IMR-90 (cell line): ENCODE results near the gene ZC3H4. TPM values are rescaled to one million over a fixed set of nuclear protein-coding genes. Genes with fewer than 3 reads are reported as not detected.

ENCODE experiments used
- ATAC-seq: fragments of 200-7000 bp; cut with Tn5 transposase; 2 replicates; pipeline ENCODE4 v1.9.1; 2020; ENCODE audit warnings: low read depth, mild to moderate bottlenecking, moderate library complexity
- BruUV-seq: library from RNA; stranded (reverse); fragments of 400-500 nt; replicated peaks from 2 replicates; lab custom pipeline; 2021; lab: Mats Ljungman, UMichigan
- CTCF ChIA-PET: fragments of 300-600 bp; formaldehyde crosslinking; extraction: SDS; loops from one replicate; lab custom pipeline; 2021; ENCODE audit warnings: antibody characterized with exemption; lab: Yijun Ruan, JAX
- POLR2A ChIA-PET: fragments of 300-600 bp; sonication (Branson Sonifier 250); formaldehyde crosslinking; loops from one replicate; lab custom pipeline; 2022; ENCODE audit warnings: antibody characterized with exemption; ENCODE audit not compliant: unreplicated experiment; lab: Charles Lee
- DNase-seq: peaks from one replicate; pipeline ENCODE4 v3.0.0; 2013
- H2AFZ ChIP-seq: replicated peaks from 2 replicates; pipeline ENCODE3; 2013; ENCODE audit warnings: low read length, mild to moderate bottlenecking; ENCODE audit not compliant: poor library complexity
- H2AK5ac ChIP-seq: 2 replicates; pipeline ENCODE4 v1.6.1; 2013; ENCODE audit warnings: low read depth, low read length, inconsistent platforms
- H2AK9ac ChIP-seq: replicated peaks from 2 replicates; pipeline ENCODE3; 2013; ENCODE audit warnings: mild to moderate bottlenecking, low read depth, low read length, moderate library complexity; ENCODE audit not compliant: poor library complexity
- H2BK120ac ChIP-seq: 2 replicates; pipeline ENCODE4 v1.6.1; 2013; ENCODE audit warnings: low read depth, low read length, inconsistent platforms
- H2BK15ac ChIP-seq: 3 replicates; pipeline ENCODE4 v1.6.1; 2013; ENCODE audit warnings: low read depth, low read length, inconsistent platforms
- H2BK20ac ChIP-seq: 2 replicates; pipeline ENCODE4 v1.6.1; 2013; ENCODE audit warnings: low read depth, mild to moderate bottlenecking, inconsistent platforms, low read length, moderate library complexity
- H2BK5ac ChIP-seq: 2 replicates; pipeline ENCODE4 v1.6.1; 2013; ENCODE audit warnings: mild to moderate bottlenecking, low read depth, low read length, inconsistent platforms; ENCODE audit not compliant: poor library complexity, severe bottlenecking
- H3K14ac ChIP-seq: replicated peaks from 2 replicates; pipeline ENCODE4 v1.6.1; 2013; ENCODE audit warnings: low read depth, low read length, inconsistent platforms
- H3K18ac ChIP-seq: 2 replicates; pipeline ENCODE4 v1.6.1; 2013; ENCODE audit warnings: low read depth, low read length, control low read depth
- H3K23ac ChIP-seq: 2 replicates; pipeline ENCODE4 v1.6.1; 2013; ENCODE audit warnings: low read depth, low read length, inconsistent platforms
- H3K27ac ChIP-seq: 2 replicates; pipeline ENCODE4 v1.5.1; 2013; ENCODE audit warnings: mild to moderate bottlenecking, control low read depth, low read length; ENCODE audit not compliant: insufficient read depth
- H3K27me3 ChIP-seq: 2 replicates; pipeline ENCODE4 v1.6.1; 2013; ENCODE audit warnings: low read length; ENCODE audit not compliant: control insufficient read depth, insufficient read depth
- H3K36me3 ChIP-seq: 2 replicates; pipeline ENCODE4 v1.6.1; 2013; ENCODE audit warnings: low read length, mixed read lengths; ENCODE audit not compliant: control insufficient read depth, insufficient read depth
- H3K4ac ChIP-seq: 2 replicates; pipeline ENCODE4 v1.6.1; 2013; ENCODE audit warnings: low read depth, low read length, inconsistent platforms
- H3K4me1 ChIP-seq: 2 replicates; pipeline ENCODE4 v1.6.1; 2013; ENCODE audit warnings: low read length, mixed read lengths; ENCODE audit not compliant: control insufficient read depth, insufficient read depth
- H3K4me2 ChIP-seq: 2 replicates; pipeline ENCODE4 v1.6.1; 2013; ENCODE audit warnings: low read depth, mild to moderate bottlenecking, control low read depth, low read length, moderate library complexity
- H3K4me3 ChIP-seq: 2 replicates; pipeline ENCODE4 v1.5.1; 2013; ENCODE audit warnings: low read depth, mild to moderate bottlenecking, control low read depth, low read length, moderate library complexity; ENCODE audit not compliant: insufficient read depth
- H3K56ac ChIP-seq: 2 replicates; pipeline ENCODE4 v1.6.1; 2013; ENCODE audit warnings: low read length, inconsistent platforms; ENCODE audit not compliant: insufficient read depth; ENCODE audit errors: extremely low read depth
- H3K79me1 ChIP-seq, 2 experiments: 2 replicates each; pipeline ENCODE4 v1.6.1; 2013; ENCODE audit warnings: low read length in 2 of 2, inconsistent platforms in 1 of 2, low read depth in 1 of 2
- H3K9ac ChIP-seq: 2 replicates; pipeline ENCODE4 v1.6.1; 2013; ENCODE audit warnings: low read depth, low read length, control low read depth
- H3K9me1 ChIP-seq: 2 replicates; pipeline ENCODE4 v1.6.1; 2013; ENCODE audit warnings: low read length, inconsistent platforms; ENCODE audit not compliant: insufficient read depth
- H3K9me3 ChIP-seq: 2 replicates; pipeline ENCODE4 v1.6.1; 2013; ENCODE audit warnings: low read length; ENCODE audit not compliant: control insufficient read depth, insufficient read depth
- H4K20me1 ChIP-seq: 2 replicates; pipeline ENCODE4 v1.6.1; 2013; ENCODE audit warnings: low read length, inconsistent platforms; ENCODE audit not compliant: insufficient read depth
- H4K5ac ChIP-seq: 2 replicates; pipeline ENCODE4 v1.6.1; 2013; ENCODE audit warnings: mild to moderate bottlenecking, low read depth, low read length, control low read depth
- H4K8ac ChIP-seq, 2 experiments: 2 replicates each; pipeline ENCODE4 v1.6.1; 2013; ENCODE audit warnings: low read depth in 2 of 2, low read length in 2 of 2, control low read depth in 1 of 2, inconsistent platforms in 1 of 2
- H4K91ac ChIP-seq: 2 replicates; pipeline ENCODE4 v1.6.1; 2013; ENCODE audit warnings: low read depth, low read length, inconsistent platforms; ENCODE audit not compliant: insufficient read depth
- CHD1 ChIP-seq: IDR thresholded peaks from 2 replicates; pipeline ENCODE4 v1.6.1; 2012; ENCODE audit warnings: low read depth, low read length, improper control_type of control experiment
- CTCF ChIP-seq: conservative IDR thresholded peaks from 2 replicates; pipeline ENCODE4 v1.5.1; 2012; ENCODE audit warnings: mild to moderate bottlenecking, low read depth, low read length, improper control_type of control experiment
- ELK1 ChIP-seq: fragments of 150-350 bp; IDR thresholded peaks from 2 replicates; pipeline ENCODE4 v1.6.1; 2016; ENCODE audit warnings: low read depth, mild to moderate bottlenecking, low read length, moderate library complexity, borderline replicate concordance
- FOS ChIP-seq: fragments of 150-350 bp; IDR thresholded peaks from 2 replicates; pipeline ENCODE4 v1.6.1; 2016; ENCODE audit warnings: low read depth, low read length
- MAFK ChIP-seq: IDR thresholded peaks from 2 replicates; pipeline ENCODE4 v1.6.1; 2012; ENCODE audit warnings: low read depth, low read length, improper control_type of control experiment
- MAZ ChIP-seq: IDR thresholded peaks from 2 replicates; pipeline ENCODE4 v1.6.1; 2012; ENCODE audit warnings: low read depth, mild to moderate bottlenecking, low read length, improper control_type of control experiment, moderate library complexity, borderline replicate concordance
- NFE2L2 ChIP-seq: fragments of 150-350 bp; IDR thresholded peaks from 2 replicates; pipeline ENCODE4 v1.6.1; 2016; ENCODE audit warnings: low read depth, mild to moderate bottlenecking, low read length
- POLR2A ChIP-seq: IDR thresholded peaks from 2 replicates; pipeline ENCODE4 v1.6.1; 2012; ENCODE audit warnings: mild to moderate bottlenecking, low read depth, low read length
- RCOR1 ChIP-seq: IDR thresholded peaks from 2 replicates; pipeline ENCODE4 v1.6.1; 2012; ENCODE audit warnings: mild to moderate bottlenecking, low read length, improper control_type of control experiment; ENCODE audit not compliant: insufficient replicate concordance
- WGBS, 2 experiments: methylation state at CpG; one replicate each; pipeline versions ENCODE4 v1.1.5 to v1.1.7; 2013; ENCODE audit warnings: missing lambda C conversion rate in 2 of 2; ENCODE audit not compliant: insufficient read length in 1 of 2; ENCODE audit errors: extremely low coverage in 2 of 2; 5-methylcytosine and 5-hydroxymethylcytosine counted together
- dilution Hi-C: fragments of 300-500 bp; cut with HindIII; formaldehyde crosslinking; loops from one replicate; pipeline ENCODE4 v1.14.3; 2018; ENCODE audit warnings: low sequenced_read_pairs; ENCODE audit not compliant: unreplicated experiment
- in situ Hi-C: fragments of 300-500 bp; cut with MboI; formaldehyde crosslinking; loops from 3 replicates; pipeline ENCODE4 v1.14.3; 2019; ENCODE audit warnings: low sequenced_read_pairs, inconsistent platforms, mixed read lengths
- intact Hi-C: fragments of 100-400 bp; cut with micrococcal nuclease; formaldehyde crosslinking; loops from 2 replicates; pipeline ENCODE4 v1.10.0; 2022
- polyA plus RNA-seq, 3 experiments: library from polyadenylated mRNA; depleted of rRNA; stranded (reverse); fragments of >200 nt; gene quantifications; 2 replicates each; pipeline ENCODE4 v1.2.3, GENCODE V29; 2012; ENCODE audit warnings: low replicate concordance in 1 of 3
- total RNA-seq: library from RNA; depleted of rRNA; stranded (reverse); fragments of >200 nt; gene quantifications from 2 replicates; pipeline ENCODE4 v1.2.3, GENCODE V29; 2012

The ZC3H4 gene
- total and polyA plus RNA-seq, 2 of the 4 experiments (the other 2 are of a cell fraction): 3.9 to 8.9 TPM

- Histone ChIP-seq H3K27ac (no peak overlapping the region), H2BK120ac (no peak overlapping the region), H3K56ac (no peak overlapping the region), H3K27me3 (peaks cover 46% of the 10 kb centered on the region), H2BK15ac (no peak overlapping the region), H3K4me1 (peaks cover 3% of the 10 kb centered on the region; the same call in 1 of the 2 replicates), H3K9me3 (no peaks in the 10 kb centered on the region), H3K14ac (no peak overlapping the region), H3K18ac (no peak overlapping the region), H2BK5ac (no peak overlapping the region), H3K4ac (no peak overlapping the region), H4K20me1 (peaks cover 6% of the 10 kb centered on the region; the same call in 1 of the 2 replicates), H2AK9ac (no peak overlapping the region), H4K91ac (no peak overlapping the region), H3K4me2 (no peak overlapping the region), H2BK20ac (no peak overlapping the region), H3K36me3 (no peaks in the 10 kb centered on the region), H4K8ac (no peak overlapping the region), H3K79me1 (no peaks in the 10 kb centered on the region), H2AFZ (no peak overlapping the region), H3K23ac (no peak overlapping the region), H4K5ac (no peak overlapping the region), H3K9me1 (no peaks in the 10 kb centered on the region), H2AK5ac (no peak overlapping the region), H3K9ac (no peak overlapping the region), H3K4me3 (no peak overlapping the region)
- ATAC-seq (no peak), DNase-seq (no peak)
- ChIA-PET CTCF (interaction anchor here (0.9 kb wide), 1 partner anchor 218 kb away, joined by 3 read pairs; no protein-coding TSS in a partner anchor), POLR2A (no interaction called here)
- in situ Hi-C loops (no loop called here), intact Hi-C loops (no loop called here), dilution Hi-C loops (no loop called here)
- WGBS, 2 experiments: 60% methylated on average over 1 of the region's 2 CpGs; no CpG with 5 or more reads in 1 of the 2 experiments
- TF ChIP-seq CHD1 (no peak), MAFK (no peak), FOS (no peak), CTCF (no peak), RCOR1 (no peak), POLR2A (no peak), MAZ (no peak), ELK1 (no peak), NFE2L2 (no peak)
- no TSS peak for BruUV-seq
These were observed 87.4 kb downstream of the ZC3H4 start for GRCh38 chr19:47026156-47026555.
